Suprapubic skin (tissue), 4 donors: ENCODE data around the gene KLK11. TPM values are rescaled to one million over a fixed set of nuclear protein-coding genes. Genes with fewer than 3 reads are reported as not detected.

ENCODE experiments used
- DNase-seq, 2 donors: peaks; one replicate each; pipeline ENCODE4 v3.0.0-alpha.2; 2019; ENCODE audit warnings: low spot score in 2 of 2
- H3K27ac ChIP-seq: fragments of 200-600 bp; sonication (generic); one replicate; pipeline ENCODE4 v1.5.1; 2019
- H3K27me3 ChIP-seq: fragments of 200-600 bp; sonication (generic); one replicate; pipeline ENCODE4 v1.5.1; 2019
- H3K36me3 ChIP-seq: fragments of 200-600 bp; sonication (generic); one replicate; pipeline ENCODE4 v1.5.1; 2019
- H3K4me1 ChIP-seq: fragments of 200-600 bp; sonication (generic); one replicate; pipeline ENCODE4 v1.5.1; 2019
- H3K4me3 ChIP-seq: fragments of 200-600 bp; sonication (generic); one replicate; pipeline ENCODE4 v1.5.1; 2019; ENCODE audit warnings: mild to moderate bottlenecking
- H3K9me3 ChIP-seq: fragments of 200-600 bp; sonication (generic); one replicate; pipeline ENCODE4 v1.5.1; 2019
- CTCF ChIP-seq, 2 donors: fragments of 200-600 bp in 1 of 2; fragments of 450-650 bp in 1 of 2; sonication (generic) in 1 of 2; IDR thresholded peaks; one replicate each; pipeline ENCODE4 v1.5.1; 2016 to 2019; ENCODE audit warnings: antibody characterized with exemption in 2 of 2, mild to moderate bottlenecking in 1 of 2, moderate library complexity in 1 of 2
- EP300 ChIP-seq: sonication (generic); formaldehyde crosslinking; IDR thresholded peaks from one replicate; pipeline ENCODE4 v1.6.1; 2017; ENCODE audit warnings: antibody characterized with exemption
- POLR2A ChIP-seq, 2 donors: fragments of 450-650 bp; IDR thresholded peaks; one replicate each; pipeline ENCODE4 v1.6.1; 2017; ENCODE audit warnings: antibody characterized with exemption in 2 of 2, mild to moderate bottlenecking in 2 of 2, moderate library complexity in 2 of 2
- POLR2AphosphoS5 ChIP-seq, 3 donors: sonication (generic); formaldehyde crosslinking; IDR thresholded peaks; one replicate each; pipeline ENCODE4 v1.6.1; 2017; ENCODE audit warnings: antibody characterized with exemption in 3 of 3
- WGBS: methylation state at CpG from one replicate; pipeline ENCODE4 v1.1.5; 2018; 5-methylcytosine and 5-hydroxymethylcytosine counted together
- total RNA-seq, 4 donors: library from RNA; depleted of rRNA; stranded (reverse); fragments of >200 nt; gene quantifications; one replicate each; pipeline ENCODE4 v1.1.0, GENCODE V29; 2016

The KLK11 gene
- total RNA-seq, 4 donors from 2014 or later, result 173 to 372 (median 269) TPM

- H3K27me3 ChIP-seq, result peaks cover 75% of the 10 kb centered on the region
- WGBS, result 3% methylated on average over 14 of the region's 14 CpGs
- H3K4me1 ChIP-seq, result peaks cover 44% of the 10 kb centered on the region
- H3K27ac ChIP-seq, result peak within 1 kb of the TSS; percentile 72
- no peak for TF ChIP-seq POLR2AphosphoS5 (IDR thresholded peaks at IDR 0.05)
- no peak for TF ChIP-seq EP300
- TF ChIP-seq CTCF (IDR thresholded peaks at IDR 0.05), result no peak
- TF ChIP-seq POLR2A (IDR thresholded peaks at IDR 0.05), result no peak
- no peak for DNase-seq
- no peaks in the 10 kb centered on the region for H3K9me3 ChIP-seq
- H3K4me3 ChIP-seq, result peak within 1 kb of the TSS; percentile 44
- H3K36me3 ChIP-seq, result no peaks in the 10 kb centered on the region
These were observed 6.9 kb downstream of the KLK11 start, which contains the start of gene KLK10 for GRCh38 chr19:51019544-51019925. TSS of gene KLK10 (minus strand) at chr19:51019709. CDS start at chr19:51019130, 579 bp downstream.

GRCh38 chr19:51018745-51019543 is 7.5 kb downstream of the KLK11 start:
- Histone ChIP-seq H3K27me3 (peaks cover 73% of the 10 kb centered on the region), H3K4me3 (peak overlapping the region; percentile 44), H3K27ac (peak overlapping the region; percentile 72), H3K36me3 (no peaks in the 10 kb centered on the region), H3K9me3 (no peaks in the 10 kb centered on the region), H3K4me1 (peaks cover 44% of the 10 kb centered on the region)
- WGBS, result 2% methylated on average over 47 of the region's 68 CpGs
- TF ChIP-seq CTCF (IDR thresholded peaks at IDR 0.05) (no peak), POLR2A (IDR thresholded peaks at IDR 0.05) (no peak), POLR2AphosphoS5 (IDR thresholded peaks at IDR 0.05) (no peak), EP300 (no peak)
- no peak for DNase-seq

- peak overlapping the region; percentile 64 for H3K27ac ChIP-seq
- no peak for TF ChIP-seq EP300
- no peak for TF ChIP-seq POLR2A (IDR thresholded peaks at IDR 0.05)
- TF ChIP-seq CTCF (IDR thresholded peaks at IDR 0.05), result peak; percentile 32 to 75
- peak overlapping the region; percentile 50 for H3K4me3 ChIP-seq
- H3K9me3 ChIP-seq, result no peaks in the 10 kb centered on the region
- H3K27me3 ChIP-seq, result peaks cover 62% of the 10 kb centered on the region
- H3K36me3 ChIP-seq, result no peaks in the 10 kb centered on the region
- DNase-seq, result no peak
- WGBS, result 2% methylated on average over 39 of the region's 68 CpGs
- peaks cover 44% of the 10 kb centered on the region for H3K4me1 ChIP-seq
These were observed 9.4 kb downstream of the KLK11 start for GRCh38 chr19:51016798-51017683.

- Histone ChIP-seq H3K9me3 (no peaks in the 10 kb centered on the region), H3K4me1 (peaks cover 38% of the 10 kb centered on the region), H3K36me3 (no peaks in the 10 kb centered on the region), H3K27me3 (peaks cover 63% of the 10 kb centered on the region), H3K27ac (no peak overlapping the region), H3K4me3 (no peak overlapping the region)
- no peak for TF ChIP-seq POLR2A (IDR thresholded peaks at IDR 0.05)
- TF ChIP-seq POLR2AphosphoS5 (IDR thresholded peaks at IDR 0.05), result no peak
- no peak for TF ChIP-seq CTCF (IDR thresholded peaks at IDR 0.05)
- no peak for TF ChIP-seq EP300
- no peak for DNase-seq
- 86% methylated on average over 19 of the region's 19 CpGs for WGBS
These were observed 10.6 kb downstream of the KLK11 start for GRCh38 chr19:51015691-51016267.
